T-helper 17 cell (primary cell): Measurements from ENCODE around the gene WSCD2. TPM values are rescaled to one million over a fixed set of nuclear protein-coding genes. Genes with fewer than 3 reads are reported as not detected.

ENCODE experiments used
- ATAC-seq: fragments of 150-1000 bp; cut with Tn5 transposase; 2 replicates; pipeline ENCODE4 v1.10.0; 2021; ENCODE audit warnings: mild to moderate bottlenecking, moderate library complexity
- DNase-seq, 3 donors: peaks; one replicate each; pipeline versions ENCODE4 v3.0.0 to v3.0.0-alpha.2; 2020 to 2021
- H3K9me3 ChIP-seq: one replicate; pipeline ENCODE4 v1.7.0; 2013; ENCODE audit warnings: low read length, mild to moderate bottlenecking; ENCODE audit not compliant: control insufficient read depth, poor library complexity, severe bottlenecking
- H3K27ac Mint-ChIP-seq: one replicate; pipeline ENCODE4 v1.8.0; 2022; ENCODE audit warnings: mild to moderate bottlenecking, moderate library complexity, mixed read lengths
- H3K27me3 Mint-ChIP-seq: one replicate; pipeline ENCODE4 v1.8.0; 2022; ENCODE audit warnings: mixed read lengths
- H3K36me3 Mint-ChIP-seq: one replicate; pipeline ENCODE4 v1.8.0; 2022; ENCODE audit warnings: low read depth, mixed read lengths
- H3K4me1 Mint-ChIP-seq: one replicate; pipeline ENCODE4 v1.8.0; 2022; ENCODE audit warnings: mild to moderate bottlenecking, mixed read lengths
- H3K4me3 Mint-ChIP-seq: one replicate; pipeline ENCODE4 v1.8.0; 2022; ENCODE audit warnings: mild to moderate bottlenecking, moderate library complexity, mixed read lengths
- total RNA-seq, 4 donors: library from RNA in 2 of 4; stranded (reverse) in 2 of 4; gene quantifications; one replicate each; pipeline ENCODE4 v1.2.3 and lab custom pipeline; 2022 to 2026

Gene WSCD2
- total RNA-seq, 2 donors from 2014 or later: 0.60 TPM; not detected in 1

- H3K4me1 Mint-ChIP-seq: no peaks in the 10 kb centered on the region
- no peak overlapping the region for H3K4me3 Mint-ChIP-seq
- ATAC-seq (no peak), DNase-seq (no peak)
- no peaks in the 10 kb centered on the region for H3K9me3 ChIP-seq
- no peak overlapping the region for H3K27ac Mint-ChIP-seq
- peaks cover 38% of the 10 kb centered on the region for H3K27me3 Mint-ChIP-seq
- no peaks in the 10 kb centered on the region for H3K36me3 Mint-ChIP-seq
Observed at GRCh38 chr12:108241986-108242703, 113.1 kb downstream of the WSCD2 start.

GRCh38 chr12:108247130-108247529, 118.0 kb downstream of the WSCD2 start:
- Mint-ChIP-seq H3K36me3 (peaks cover 5% of the 10 kb centered on the region), H3K27ac (no peak overlapping the region), H3K4me1 (no peaks in the 10 kb centered on the region), H3K4me3 (no peak overlapping the region), H3K27me3 (peaks cover 61% of the 10 kb centered on the region)
- ATAC-seq (no peak), DNase-seq (no peak)
- H3K9me3 ChIP-seq: no peaks in the 10 kb centered on the region

DNA sequence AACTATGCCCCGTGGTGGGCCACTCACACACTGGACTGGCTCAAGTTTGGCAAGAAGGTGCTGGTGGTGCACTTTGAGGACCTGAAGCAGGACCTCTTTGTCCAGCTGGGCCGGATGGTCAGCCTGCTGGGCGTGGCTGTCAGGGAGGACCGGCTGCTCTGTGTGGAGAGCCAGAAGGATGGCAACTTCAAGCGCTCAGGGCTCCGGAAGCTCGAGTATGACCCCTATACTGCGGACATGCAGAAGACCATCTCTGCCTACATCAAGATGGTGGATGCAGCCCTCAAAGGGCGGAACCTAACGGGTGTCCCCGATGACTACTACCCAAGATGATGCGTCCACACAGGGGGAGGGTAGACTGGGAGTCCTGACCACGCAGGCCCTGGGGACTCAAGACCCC, 118.9 kb downstream of the WSCD2 start:
- no peak for DNase-seq
- ATAC-seq: no peak
- H3K4me3 Mint-ChIP-seq: no peak overlapping the region
- no peaks in the 10 kb centered on the region for H3K9me3 ChIP-seq
- peaks cover 66% of the 10 kb centered on the region for H3K27me3 Mint-ChIP-seq
- H3K36me3 Mint-ChIP-seq: peaks cover 5% of the 10 kb centered on the region
- no peak overlapping the region for H3K27ac Mint-ChIP-seq
- H3K4me1 Mint-ChIP-seq: no peaks in the 10 kb centered on the region

- Mint-ChIP-seq H3K4me3 (no peak overlapping the region), H3K36me3 (peaks cover 6% of the 10 kb centered on the region), H3K27ac (no peak overlapping the region), H3K27me3 (peaks cover 52% of the 10 kb centered on the region), H3K4me1 (no peaks in the 10 kb centered on the region)
- DNase-seq (no peak), ATAC-seq (no peak)
- H3K9me3 ChIP-seq: no peaks in the 10 kb centered on the region
Observed at GRCh38 chr12:108252523-108252922, 123.4 kb downstream of the WSCD2 start.

DNA sequence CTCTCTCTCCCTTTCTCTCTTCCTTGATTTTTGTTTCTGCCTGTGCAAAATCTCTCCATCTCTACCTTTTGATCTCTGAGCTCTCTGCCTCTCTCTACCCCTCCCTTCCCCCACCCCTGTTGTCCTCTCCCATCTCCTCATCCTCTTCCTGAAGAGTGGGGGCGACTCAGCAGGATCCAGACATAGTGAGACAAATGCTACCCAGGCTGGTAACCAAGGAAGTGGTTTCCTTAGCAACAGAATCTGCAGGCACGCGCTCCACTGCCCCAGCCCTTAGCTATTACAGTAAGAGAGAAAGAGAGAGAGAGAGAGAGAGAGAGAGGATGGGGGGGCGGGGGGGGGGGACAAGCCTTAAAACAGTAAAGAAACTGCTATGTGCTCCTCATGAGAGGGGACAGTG, 124.5 kb downstream of the WSCD2 start:
- DNase-seq (no peak), ATAC-seq (no peak)
- H3K9me3 ChIP-seq: no peaks in the 10 kb centered on the region
- peaks cover 46% of the 10 kb centered on the region for H3K27me3 Mint-ChIP-seq
- peaks cover 6% of the 10 kb centered on the region for H3K36me3 Mint-ChIP-seq
- no peak overlapping the region for H3K4me3 Mint-ChIP-seq
- no peak overlapping the region for H3K27ac Mint-ChIP-seq
- no peaks in the 10 kb centered on the region for H3K4me1 Mint-ChIP-seq

- H3K27me3 Mint-ChIP-seq: peaks cover 41% of the 10 kb centered on the region
- DNase-seq: no peak
Observed at GRCh38 chr12:108254030-108254429, 124.9 kb downstream of the WSCD2 start.

DNA sequence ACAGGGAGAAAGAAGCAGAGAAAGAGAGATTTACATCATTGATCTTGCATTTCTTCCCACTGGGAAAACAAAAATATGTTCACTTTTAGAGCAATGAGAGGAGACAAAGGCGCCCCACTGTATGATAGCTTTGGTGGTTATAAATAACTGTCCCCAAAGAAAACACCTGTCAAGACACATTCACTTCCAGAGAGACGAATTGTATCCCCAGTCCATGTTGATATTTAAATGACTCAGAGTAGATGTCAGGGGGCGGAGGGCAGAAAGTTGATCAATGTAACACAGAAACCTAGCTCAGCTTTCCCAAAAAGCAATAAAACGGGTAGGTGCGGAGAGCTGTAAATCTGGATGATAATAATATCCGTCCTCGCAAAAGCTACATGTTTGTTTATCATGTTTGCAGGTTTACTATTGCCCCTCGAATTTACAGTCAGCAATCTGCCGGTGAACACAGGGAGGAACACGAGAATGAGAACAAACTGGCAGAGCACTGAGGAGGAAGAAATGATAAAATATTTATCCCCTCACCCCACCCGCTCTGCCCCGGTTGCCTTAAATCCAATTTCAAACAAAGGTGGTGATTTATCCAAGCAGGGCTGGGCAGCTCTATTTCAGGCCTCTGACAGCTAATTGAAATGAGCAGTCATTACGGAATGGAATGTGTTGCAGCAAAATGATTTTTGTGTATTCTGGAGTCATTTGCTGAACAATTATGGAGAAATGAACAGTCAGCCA, 125.6 kb downstream of the WSCD2 start:
- Mint-ChIP-seq H3K36me3 (peaks cover 6% of the 10 kb centered on the region), H3K4me3 (no peak overlapping the region), H3K27me3 (peaks cover 36% of the 10 kb centered on the region), H3K27ac (no peak overlapping the region), H3K4me1 (no peaks in the 10 kb centered on the region)
- ATAC-seq (no peak), DNase-seq (no peak)
- H3K9me3 ChIP-seq: no peaks in the 10 kb centered on the region

More at GRCh38 chr12:108254030-108254429, 124.9 kb downstream of the WSCD2 start:
- no peaks in the 10 kb centered on the region for H3K9me3 ChIP-seq
- peaks cover 6% of the 10 kb centered on the region for H3K36me3 Mint-ChIP-seq
- ATAC-seq: no peak
- no peak overlapping the region for H3K27ac Mint-ChIP-seq
- no peak overlapping the region for H3K4me3 Mint-ChIP-seq
- H3K4me1 Mint-ChIP-seq: no peaks in the 10 kb centered on the region

DNA sequence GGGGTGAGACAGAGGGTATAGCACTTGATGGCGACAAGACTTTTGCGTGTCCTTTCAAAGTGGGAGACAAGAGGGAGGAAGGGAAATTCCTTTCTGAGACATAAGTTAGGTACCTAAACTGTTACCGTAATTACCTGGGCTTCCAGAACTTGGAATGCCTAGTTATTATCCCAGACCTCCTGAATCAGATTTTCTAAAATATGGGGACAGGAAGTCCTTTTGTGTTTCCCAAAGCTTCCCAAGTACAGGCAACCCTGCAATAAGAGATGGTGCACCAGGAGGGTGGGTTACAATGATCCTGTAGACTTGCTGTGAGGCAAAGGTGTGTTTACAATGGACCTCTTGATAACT, 126.1 kb downstream of the WSCD2 start:
- ATAC-seq (no peak), DNase-seq (no peak)
- Mint-ChIP-seq H3K27me3 (peaks cover 30% of the 10 kb centered on the region), H3K27ac (no peak overlapping the region), H3K4me3 (no peak overlapping the region), H3K4me1 (no peaks in the 10 kb centered on the region), H3K36me3 (peaks cover 6% of the 10 kb centered on the region)
- H3K9me3 ChIP-seq: no peaks in the 10 kb centered on the region

DNA sequence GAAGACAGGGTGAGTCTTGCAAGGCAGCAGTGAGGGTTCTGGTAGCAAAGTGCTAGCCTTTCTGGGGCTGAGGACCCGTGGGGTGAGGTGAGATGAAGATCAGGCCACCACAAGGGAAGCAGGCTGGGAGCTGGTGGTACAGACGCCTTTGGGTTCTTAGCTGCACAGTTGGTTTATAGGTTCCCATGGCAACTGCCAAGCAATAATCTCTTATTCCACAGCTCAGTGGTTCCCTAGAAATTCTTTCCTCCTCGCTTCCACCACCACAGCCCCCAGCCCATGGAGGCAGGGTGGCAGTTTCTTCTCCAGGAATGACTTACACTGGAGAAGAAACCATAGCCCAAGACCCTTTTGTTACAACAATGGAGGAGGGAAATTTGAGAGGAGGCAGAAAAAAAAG, 127.9 kb downstream of the WSCD2 start:
- Mint-ChIP-seq H3K27me3 (peaks cover 13% of the 10 kb centered on the region), H3K27ac (no peak overlapping the region), H3K4me3 (no peak overlapping the region), H3K36me3 (peaks cover 2% of the 10 kb centered on the region), H3K4me1 (no peaks in the 10 kb centered on the region)
- peaks cover 4% of the 10 kb centered on the region for H3K9me3 ChIP-seq
- ATAC-seq (no peak), DNase-seq (no peak)

DNA sequence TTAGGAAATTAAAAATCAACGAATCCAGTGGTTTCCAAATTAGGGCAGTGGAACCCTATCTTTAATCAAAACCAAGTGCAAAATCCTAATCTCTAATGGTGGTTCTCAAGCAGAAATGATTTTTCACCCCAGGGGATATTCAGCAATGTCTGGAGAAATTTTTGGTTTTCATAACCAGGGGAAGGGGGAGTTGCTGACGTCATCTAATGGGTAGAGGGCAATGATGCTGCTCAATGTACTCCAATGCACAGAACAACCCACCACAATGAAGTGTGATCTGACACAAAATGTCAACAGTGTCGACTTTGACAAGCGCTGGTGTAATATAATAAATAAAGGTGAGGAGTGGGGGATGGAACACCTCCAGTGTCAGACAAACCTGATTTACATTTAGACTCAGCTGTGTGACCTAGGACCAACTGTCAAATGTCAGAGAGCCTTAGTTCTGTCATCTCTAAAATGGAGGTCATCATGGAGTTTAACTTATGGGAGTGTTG, 128.6 kb downstream of the WSCD2 start:
- peaks cover 4% of the 10 kb centered on the region for H3K9me3 ChIP-seq
- Mint-ChIP-seq H3K27ac (no peak overlapping the region), H3K4me1 (no peaks in the 10 kb centered on the region), H3K4me3 (no peak overlapping the region), H3K27me3 (peaks cover 7% of the 10 kb centered on the region), H3K36me3 (peaks cover 2% of the 10 kb centered on the region)
- DNase-seq (no peak), ATAC-seq (no peak)

- no peak for DNase-seq
- H3K27ac Mint-ChIP-seq: no peak overlapping the region
- ATAC-seq: no peak
- no peaks in the 10 kb centered on the region for H3K4me1 Mint-ChIP-seq
- no peaks in the 10 kb centered on the region for H3K36me3 Mint-ChIP-seq
- H3K27me3 Mint-ChIP-seq: no peaks in the 10 kb centered on the region
- H3K4me3 Mint-ChIP-seq: no peak overlapping the region
- H3K9me3 ChIP-seq: peaks cover 4% of the 10 kb centered on the region
Observed at GRCh38 chr12:108260039-108260438, 131.0 kb downstream of the WSCD2 start.

GRCh38 chr12:108260969-108261368, 131.9 kb downstream of the WSCD2 start:
- ATAC-seq: no peak
- no peak for DNase-seq
- no peaks in the 10 kb centered on the region for H3K4me1 Mint-ChIP-seq
- H3K27me3 Mint-ChIP-seq: peaks cover under 1% of the 10 kb centered on the region
- no peaks in the 10 kb centered on the region for H3K36me3 Mint-ChIP-seq
- no peak overlapping the region for H3K4me3 Mint-ChIP-seq
- H3K27ac Mint-ChIP-seq: no peak overlapping the region
- peaks cover 4% of the 10 kb centered on the region for H3K9me3 ChIP-seq

GRCh38 chr12:108265505-108265904, 136.4 kb downstream of the WSCD2 start:
- no peak overlapping the region for H3K4me3 Mint-ChIP-seq
- no peaks in the 10 kb centered on the region for H3K36me3 Mint-ChIP-seq
- H3K27ac Mint-ChIP-seq: no peak overlapping the region
- no peak for ATAC-seq
- H3K27me3 Mint-ChIP-seq: peaks cover 10% of the 10 kb centered on the region
- no peak for DNase-seq
- no peaks in the 10 kb centered on the region for H3K4me1 Mint-ChIP-seq
- peaks cover 2% of the 10 kb centered on the region for H3K9me3 ChIP-seq

GRCh38 chr12:108266131-108266530, 137.0 kb downstream of the WSCD2 start:
- Mint-ChIP-seq H3K4me1 (no peaks in the 10 kb centered on the region), H3K4me3 (no peak overlapping the region), H3K27me3 (peaks cover 12% of the 10 kb centered on the region), H3K36me3 (no peaks in the 10 kb centered on the region), H3K27ac (no peak overlapping the region)
- DNase-seq (no peak), ATAC-seq (no peak)
- H3K9me3 ChIP-seq: no peaks in the 10 kb centered on the region
